NCI-H524 treated with DMSO at 0.1 percent for 48 hours (cell line): ENCODE results near the gene PRDM16.

Experiments used
- DNase-seq: peaks from one replicate; lab custom pipeline; 2025; lab: John Stamatoyannopoulos, UW

Gene PRDM16

GRCh38 chr1:3339856-3340255 is 270.9 kb downstream of the PRDM16 start:
- no peak for DNase-seq

- no peak for DNase-seq
These were observed 271.7 kb downstream of the PRDM16 start for GRCh38 chr1:3340548-3341235.

- DNase-seq: no peak
These were observed 272.4 kb downstream of the PRDM16 start for GRCh38 chr1:3341236-3341994.

GRCh38 chr1:3342960-3343359 is 274.0 kb downstream of the PRDM16 start:
- no peak for DNase-seq

GRCh38 chr1:3344395-3344794 is 275.4 kb downstream of the PRDM16 start:
- DNase-seq: no peak

- DNase-seq: no peak
These were observed 276.8 kb downstream of the PRDM16 start for GRCh38 chr1:3345792-3346191.

- DNase-seq: no peak
These were observed 277.5 kb downstream of the PRDM16 start for GRCh38 chr1:3346478-3346877.

GRCh38 chr1:3347257-3348020 is 278.4 kb downstream of the PRDM16 start:
- DNase-seq: no peak

- no peak for DNase-seq
These were observed 279.3 kb downstream of the PRDM16 start for GRCh38 chr1:3348196-3348865.

GRCh38 chr1:3349161-3349967 is 280.4 kb downstream of the PRDM16 start:
- DNase-seq: no peak

GRCh38 chr1:3349968-3350299 is 280.9 kb downstream of the PRDM16 start:
- DNase-seq: no peak

GRCh38 chr1:3350506-3351261 is 281.7 kb downstream of the PRDM16 start:
- no peak for DNase-seq

GRCh38 chr1:3351449-3352298 is 282.7 kb downstream of the PRDM16 start:
- no peak for DNase-seq

GRCh38 chr1:3352299-3352951 is 283.4 kb downstream of the PRDM16 start:
- no peak for DNase-seq

GRCh38 chr1:3352952-3353331 is 283.9 kb downstream of the PRDM16 start:
- no peak for DNase-seq

GRCh38 chr1:3353876-3354275 is 284.9 kb downstream of the PRDM16 start:
- no peak for DNase-seq

GRCh38 chr1:3355089-3355488 is 286.1 kb downstream of the PRDM16 start:
- DNase-seq: no peak

GRCh38 chr1:3355894-3356826 is 287.2 kb downstream of the PRDM16 start:
- DNase-seq: no peak
